CD4-positive, alpha-beta T cell (primary cell): ENCODE results near the gene ERCC6. TPM values are rescaled to one million over a fixed set of nuclear protein-coding genes. Genes with fewer than 3 reads are reported as not detected.

ENCODE experiments used
- ATAC-seq: fragments of 200-7000 bp; cut with Tn5 transposase; one replicate; pipeline ENCODE4 v1.10.0; 2022; ENCODE audit warnings: mild to moderate bottlenecking; ENCODE audit not compliant: poor library complexity
- CTCF ChIA-PET: fragments of 350-600 bp; sonication (Branson Sonifier 250); formaldehyde crosslinking; loops from one replicate; lab custom pipeline; 2021; ENCODE audit warnings: antibody characterized with exemption, inconsistent platforms; lab: Charles Lee
- POLR2A ChIA-PET: fragments of 350-600 bp; sonication (Branson Sonifier 250); formaldehyde crosslinking; loops from one replicate; lab custom pipeline; 2021; ENCODE audit warnings: antibody characterized with exemption, inconsistent platforms; lab: Charles Lee
- DNase-seq, 14 experiments: peaks; one replicate each; pipeline ENCODE4 v3.0.0-alpha.2; 2013 to 2020; ENCODE audit warnings: mixed read lengths in 2 of 14
- H3K27ac ChIP-seq, 2 donors: one replicate each; pipeline versions ENCODE4 v1.5.1 to v1.7.0; 2013; ENCODE audit warnings: low read length in 2 of 2, low read depth in 1 of 2, mild to moderate bottlenecking in 1 of 2
- H3K27me3 ChIP-seq, 2 experiments: 1 replicate in 1 of 2; 2 replicates in 1 of 2; pipeline versions ENCODE4 v1.6.1 to v1.7.0; 2013; ENCODE audit warnings: low read length in 2 of 2, control low read depth in 1 of 2, mild to moderate bottlenecking in 1 of 2, moderate library complexity in 1 of 2; ENCODE audit not compliant: insufficient read depth in 2 of 2, control insufficient read depth in 1 of 2
- H3K36me3 ChIP-seq: one replicate; pipeline ENCODE4 v1.6.1; 2013; ENCODE audit warnings: low read length, control low read depth; ENCODE audit not compliant: insufficient read depth
- H3K4me1 ChIP-seq: one replicate; pipeline ENCODE4 v1.6.1; 2013; ENCODE audit warnings: low read length, control low read depth; ENCODE audit not compliant: insufficient read depth
- H3K4me3 ChIP-seq: one replicate; pipeline ENCODE4 v1.5.1; 2013; ENCODE audit warnings: mild to moderate bottlenecking, low read length, moderate library complexity
- H3K9me3 ChIP-seq, 2 experiments: 1 replicate in 1 of 2; 2 replicates in 1 of 2; pipeline versions ENCODE4 v1.6.1 to v1.7.0; 2013; ENCODE audit warnings: low read length in 2 of 2, mild to moderate bottlenecking in 2 of 2, control low read depth in 1 of 2, moderate library complexity in 1 of 2; ENCODE audit not compliant: control insufficient read depth in 1 of 2, insufficient read depth in 1 of 2
- H3K27ac Mint-ChIP-seq: one replicate; pipeline ENCODE4 v1.8.0; 2020; ENCODE audit warnings: mixed read lengths
- H3K27me3 Mint-ChIP-seq: one replicate; pipeline ENCODE4 v1.8.0; 2021; ENCODE audit warnings: mixed read lengths
- H3K36me3 Mint-ChIP-seq: one replicate; pipeline ENCODE4 v1.8.0; 2021; ENCODE audit warnings: low read depth, mixed read lengths
- H3K4me1 Mint-ChIP-seq: one replicate; pipeline ENCODE4 v1.8.0; 2021; ENCODE audit warnings: low read depth, mixed read lengths
- H3K4me3 Mint-ChIP-seq: one replicate; pipeline ENCODE4 v1.8.0; 2020; ENCODE audit warnings: mild to moderate bottlenecking, mixed read lengths
- H3K9me3 Mint-ChIP-seq: one replicate; pipeline ENCODE4 v1.8.0; 2020; ENCODE audit warnings: mixed read lengths
- intact Hi-C, 2 experiments: fragments of 100-400 bp; cut with DNase I in 1 of 2; cut with micrococcal nuclease in 1 of 2; formaldehyde crosslinking; loops; one replicate each; pipeline versions ENCODE4 v1.15.1 to v1.9.0; 2023 to 2025; cut with DNase I, micrococcal nuclease
- total RNA-seq, 174 experiments: library from RNA in 2 of 174; stranded (reverse) in 2 of 174; gene quantifications; one replicate each; pipeline ENCODE4 v1.2.3 and lab custom pipeline; 2021 to 2026
- TF ChIP-seq, protein P1 (sequence below): fragments of 200-600 bp; IDR thresholded peaks from one replicate; pipeline ENCODE4 v1.8.0; 2022; ENCODE audit warnings: antibody characterized with exemption, mild to moderate bottlenecking

The ERCC6 gene
- total RNA-seq, 2 experiments from 2014 or later = 33.3 to 39.0 TPM

DNA sequence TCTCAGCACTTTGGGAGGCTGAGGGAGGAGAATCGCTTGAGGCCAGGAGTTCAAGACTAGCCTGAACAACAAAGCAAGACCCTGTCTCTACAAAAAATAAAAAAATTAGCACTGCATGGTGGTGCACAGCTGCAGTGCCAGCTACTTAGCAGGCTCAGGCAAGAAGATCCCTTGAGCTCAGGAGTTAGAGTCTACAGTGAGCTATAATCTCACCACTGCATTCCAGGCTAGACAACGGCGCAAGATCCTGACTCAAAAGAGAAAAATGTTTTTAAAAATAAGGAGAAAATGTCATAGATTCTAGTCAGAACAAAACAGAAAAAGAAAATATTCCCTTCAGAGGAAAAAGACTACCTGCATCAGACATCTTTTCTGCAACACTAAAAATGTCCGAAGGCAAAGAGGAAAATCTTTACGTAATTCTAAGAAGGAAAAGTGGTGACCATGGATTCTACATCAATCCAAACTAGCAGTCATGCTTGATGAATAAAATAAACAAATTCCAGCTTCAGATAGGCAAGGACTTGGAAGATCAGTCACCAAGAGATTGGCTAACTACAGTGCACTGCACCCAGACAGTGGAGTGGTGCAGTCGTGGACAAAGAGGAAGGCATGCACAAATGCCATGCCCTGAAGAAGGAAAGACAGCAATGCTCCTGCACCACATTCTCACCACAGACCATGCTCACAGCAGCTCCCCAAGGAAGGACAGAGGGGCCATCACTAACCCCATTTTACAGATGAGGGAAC lies 54.3 kb downstream of the ERCC6 start:
- DNase-seq (no peak), ATAC-seq (no peak)
- Mint-ChIP-seq H3K4me3 (no peak overlapping the region), H3K9me3 (no peaks in the 10 kb centered on the region), H3K27me3 (no peaks in the 10 kb centered on the region), H3K4me1 (peaks cover 11% of the 10 kb centered on the region), H3K36me3 (peaks cover 54% of the 10 kb centered on the region), H3K27ac (no peak overlapping the region)
- Histone ChIP-seq H3K4me1 (no peaks in the 10 kb centered on the region), H3K4me3 (no peak overlapping the region), H3K9me3 (no peaks in the 10 kb centered on the region), H3K36me3 (peaks cover 24% of the 10 kb centered on the region), H3K27me3 (no peaks in the 10 kb centered on the region), H3K27ac (no peak overlapping the region)
- intact Hi-C loops = no loop called here
- TF ChIP-seq, protein P1, sequence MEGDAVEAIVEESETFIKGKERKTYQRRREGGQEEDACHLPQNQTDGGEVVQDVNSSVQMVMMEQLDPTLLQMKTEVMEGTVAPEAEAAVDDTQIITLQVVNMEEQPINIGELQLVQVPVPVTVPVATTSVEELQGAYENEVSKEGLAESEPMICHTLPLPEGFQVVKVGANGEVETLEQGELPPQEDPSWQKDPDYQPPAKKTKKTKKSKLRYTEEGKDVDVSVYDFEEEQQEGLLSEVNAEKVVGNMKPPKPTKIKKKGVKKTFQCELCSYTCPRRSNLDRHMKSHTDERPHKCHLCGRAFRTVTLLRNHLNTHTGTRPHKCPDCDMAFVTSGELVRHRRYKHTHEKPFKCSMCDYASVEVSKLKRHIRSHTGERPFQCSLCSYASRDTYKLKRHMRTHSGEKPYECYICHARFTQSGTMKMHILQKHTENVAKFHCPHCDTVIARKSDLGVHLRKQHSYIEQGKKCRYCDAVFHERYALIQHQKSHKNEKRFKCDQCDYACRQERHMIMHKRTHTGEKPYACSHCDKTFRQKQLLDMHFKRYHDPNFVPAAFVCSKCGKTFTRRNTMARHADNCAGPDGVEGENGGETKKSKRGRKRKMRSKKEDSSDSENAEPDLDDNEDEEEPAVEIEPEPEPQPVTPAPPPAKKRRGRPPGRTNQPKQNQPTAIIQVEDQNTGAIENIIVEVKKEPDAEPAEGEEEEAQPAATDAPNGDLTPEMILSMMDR = no peak
- ChIA-PET CTCF (no interaction called here), POLR2A (no interaction called here)

DNA sequence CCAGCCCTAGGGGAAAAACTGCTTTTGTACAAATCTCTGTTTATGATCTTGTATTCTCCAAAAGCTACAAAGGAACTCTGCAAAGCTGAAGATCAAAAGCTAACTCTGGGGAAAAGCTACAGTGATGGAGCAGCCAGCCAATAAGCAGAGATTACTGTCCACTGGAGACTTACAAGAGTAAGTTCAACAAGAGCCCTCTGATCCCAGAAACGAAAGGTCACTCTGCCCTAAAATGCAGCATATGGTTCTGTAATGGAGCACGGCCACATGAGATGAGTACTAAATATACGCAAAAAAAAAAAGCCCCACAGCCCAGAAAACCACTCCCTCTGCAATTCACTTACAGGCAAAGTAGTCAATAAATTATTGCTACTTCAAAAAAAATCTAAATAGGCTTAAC lies 60.1 kb downstream of the ERCC6 start:
- no peak overlapping the region for H3K4me3 Mint-ChIP-seq
- H3K36me3 ChIP-seq = peaks cover 62% of the 10 kb centered on the region
- TF ChIP-seq, protein P1 = no peak

DNA sequence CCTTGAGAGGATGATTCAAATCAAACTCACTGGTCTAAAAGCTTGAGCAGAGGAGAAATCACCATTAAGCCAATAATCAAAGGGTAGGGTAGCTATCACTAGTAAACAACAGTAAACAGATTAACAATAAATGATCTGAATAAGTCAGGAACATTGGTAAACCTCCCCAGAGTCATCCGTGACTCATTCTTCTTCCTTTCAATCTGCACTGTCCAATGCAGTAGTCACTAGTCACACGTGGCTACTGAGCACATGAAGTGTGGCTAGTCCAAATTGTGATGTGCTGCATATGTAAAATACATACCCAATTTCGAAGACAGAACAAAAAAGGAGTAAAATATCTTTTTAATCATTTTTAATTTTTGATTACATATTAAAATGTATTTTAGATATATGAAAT lies 64.0 kb downstream of the ERCC6 start:
- CTCF ChIA-PET = no interaction called here

More for the DNA sequence above, 60.1 kb downstream of the ERCC6 start:
- Mint-ChIP-seq H3K4me1 (no peaks in the 10 kb centered on the region), H3K9me3 (no peaks in the 10 kb centered on the region), H3K27ac (no peak overlapping the region), H3K36me3 (peaks cover 96% of the 10 kb centered on the region), H3K27me3 (no peaks in the 10 kb centered on the region)
- ChIA-PET CTCF (no interaction called here), POLR2A (no interaction called here)
- ATAC-seq (no peak), DNase-seq (no peak)
- Histone ChIP-seq H3K4me3 (no peak overlapping the region), H3K4me1 (no peaks in the 10 kb centered on the region), H3K27me3 (no peaks in the 10 kb centered on the region), H3K27ac (no peak overlapping the region), H3K9me3 (no peaks in the 10 kb centered on the region)
- intact Hi-C loops = no loop called here

More for the DNA sequence above, 64.0 kb downstream of the ERCC6 start:
- H3K9me3 ChIP-seq = no peaks in the 10 kb centered on the region
- Mint-ChIP-seq H3K27ac (no peak overlapping the region), H3K4me3 (no peak overlapping the region), H3K9me3 (no peaks in the 10 kb centered on the region), H3K4me1 (no peaks in the 10 kb centered on the region), H3K36me3 (peaks cover 98% of the 10 kb centered on the region), H3K27me3 (no peaks in the 10 kb centered on the region)
- no peaks in the 10 kb centered on the region for H3K4me1 ChIP-seq
- intact Hi-C loops = no loop called here
- POLR2A ChIA-PET = no interaction called here
- no peak overlapping the region for H3K4me3 ChIP-seq
- no peak for ATAC-seq
- DNase-seq = no peak
- TF ChIP-seq, protein P1 = no peak
- peaks cover 79% of the 10 kb centered on the region for H3K36me3 ChIP-seq
- no peak overlapping the region for H3K27ac ChIP-seq
- no peaks in the 10 kb centered on the region for H3K27me3 ChIP-seq
